Activated CD4-positive, CD25-positive, alpha-beta regulatory T cell treated with anti-CD3 and anti-CD28 coated beads, Interleukin-2, amount 50 U/mL, for 16 hours (primary cell): ENCODE results near the gene TMEM184C.

Experiments
- DNase-seq: peaks from one replicate; pipeline ENCODE4 v3.0.0-alpha.2; 2020; ENCODE audit warnings: low read depth, low spot score

TMEM184C gene

DNA sequence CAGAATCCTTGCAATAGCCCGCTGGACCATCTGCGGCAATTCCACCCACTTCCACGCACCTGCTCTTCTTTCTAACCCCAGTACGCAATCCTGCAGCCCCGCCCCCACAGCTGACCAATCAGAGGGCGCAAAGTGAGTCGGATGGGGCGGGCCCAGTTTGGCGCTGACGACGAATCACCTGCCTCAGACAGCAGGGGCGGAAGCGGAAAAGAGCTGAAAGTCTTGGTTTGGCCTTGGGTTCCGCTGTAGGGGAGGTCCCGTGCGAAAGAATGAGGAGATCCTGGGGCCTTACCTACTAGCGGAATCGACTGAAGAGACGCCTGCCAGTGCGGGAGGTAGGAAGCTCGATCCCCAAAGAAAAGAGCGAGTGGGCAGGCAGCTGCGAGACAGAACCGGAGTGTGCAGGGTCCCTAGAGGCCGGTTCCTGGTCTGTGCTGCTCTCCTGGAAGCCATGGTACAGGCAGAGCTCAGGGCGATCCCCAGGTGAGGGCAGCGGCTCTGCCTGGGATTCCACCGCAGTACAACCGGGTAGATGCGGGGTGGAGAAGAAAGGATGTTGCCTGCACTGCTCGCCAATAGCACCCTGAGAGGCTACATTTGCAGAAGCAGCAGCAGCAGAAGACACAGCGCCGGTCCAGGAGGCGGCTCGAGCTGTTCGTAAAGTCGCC lies at the start of gene TMEM184C:
Gene TMEM184C (plus strand): TSS at position 225 of the 668 bp plus-strand sequence. CDS start 560 bp downstream, outside the sequence.
- peak; percentile 99 for DNase-seq

DNA sequence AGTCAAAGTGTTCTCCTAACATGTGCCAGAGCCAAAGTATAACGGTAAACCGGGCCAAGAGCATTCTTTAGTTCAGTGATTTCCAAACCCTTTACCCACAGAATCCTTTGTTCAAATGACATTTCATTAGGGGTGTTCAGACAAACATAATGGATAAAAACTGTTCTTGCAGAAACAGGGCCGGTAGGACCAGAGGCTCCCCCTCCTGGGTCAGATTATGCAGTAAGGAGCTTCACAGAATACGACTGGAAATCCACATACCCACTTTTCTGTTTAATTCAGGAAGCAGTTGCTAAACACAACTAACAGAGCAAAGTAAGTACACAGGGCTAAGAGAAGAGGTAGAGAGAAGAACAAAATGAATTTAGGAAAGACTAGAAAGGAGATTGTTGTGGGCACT lies 46.6 kb upstream of the TMEM184C start:
- DNase-seq: no peak

DNA sequence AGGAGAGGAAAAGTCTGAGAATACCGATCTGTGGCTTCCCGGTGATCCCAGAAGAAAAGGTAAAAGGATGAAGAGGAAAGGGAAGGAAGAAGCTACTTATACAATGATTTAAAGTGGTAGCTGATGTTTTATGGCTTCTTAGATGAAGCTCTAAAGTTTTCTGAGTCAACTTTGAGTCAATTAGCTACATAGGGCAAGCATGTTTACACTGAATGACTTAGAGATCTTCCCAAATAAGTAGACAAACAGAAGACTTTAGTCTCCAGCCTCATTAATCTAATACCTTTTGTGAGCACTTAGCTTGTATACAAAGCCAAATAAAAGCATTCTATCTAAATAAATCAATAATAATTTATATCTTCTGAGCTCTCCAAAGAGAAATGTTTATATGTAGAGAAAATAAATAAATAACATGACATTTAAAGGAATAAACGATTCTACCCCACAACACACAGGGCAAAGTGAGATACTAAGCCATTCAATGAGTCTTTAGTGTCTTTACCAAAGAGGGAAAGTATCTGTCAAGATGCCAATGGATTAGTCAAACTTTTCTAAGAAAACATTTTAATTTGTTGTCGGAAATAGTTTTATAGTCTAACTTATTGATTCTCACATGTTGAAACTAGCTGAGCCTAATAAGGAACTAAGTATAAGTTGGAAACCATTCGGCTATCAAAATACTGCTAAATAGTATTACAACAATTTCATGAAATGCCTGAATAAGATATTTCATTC lies 46.0 kb upstream of the TMEM184C start:
- DNase-seq: no peak

DNA sequence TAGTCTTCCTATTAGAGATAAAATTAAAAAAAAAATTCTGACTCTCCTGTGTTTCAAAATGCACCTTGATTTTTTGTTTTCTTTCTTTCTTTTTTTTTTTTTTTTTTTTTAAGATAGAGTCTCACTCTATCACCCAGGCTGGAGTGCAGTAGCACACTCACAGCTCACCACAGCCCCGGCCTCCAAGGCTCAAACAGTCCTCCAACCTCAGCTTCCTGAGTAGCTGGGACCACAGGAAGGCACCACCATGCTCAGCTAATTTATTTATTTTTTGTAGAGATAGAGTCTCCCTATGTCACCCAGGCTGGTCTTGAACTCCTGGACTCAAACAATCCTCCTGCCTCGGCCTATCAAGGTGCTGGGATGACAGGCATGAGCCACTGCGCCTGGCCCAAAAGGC lies 41.1 kb upstream of the TMEM184C start:
- DNase-seq: no peak

DNA sequence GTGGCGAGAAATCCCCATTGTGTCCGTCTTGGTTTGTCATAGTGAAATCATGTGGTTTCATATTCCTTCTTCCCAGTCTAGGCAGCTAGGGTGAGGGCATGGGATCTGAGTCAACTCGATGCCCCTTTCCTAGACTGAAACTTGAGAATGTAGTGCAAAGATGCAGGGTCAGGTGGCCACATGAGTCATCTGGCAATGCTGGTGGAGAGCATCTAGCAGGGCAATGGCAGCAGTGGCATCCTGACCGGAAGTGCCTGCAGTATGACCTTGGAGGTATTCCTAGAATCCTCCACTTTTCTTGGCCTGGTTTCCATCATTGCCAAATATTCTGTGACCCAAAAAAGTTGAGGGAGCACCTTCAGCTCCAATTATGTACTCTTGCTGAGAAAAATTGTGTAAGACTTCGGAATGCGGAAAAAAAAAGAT lies 39.1 kb upstream of the TMEM184C start:
- no peak for DNase-seq

DNA sequence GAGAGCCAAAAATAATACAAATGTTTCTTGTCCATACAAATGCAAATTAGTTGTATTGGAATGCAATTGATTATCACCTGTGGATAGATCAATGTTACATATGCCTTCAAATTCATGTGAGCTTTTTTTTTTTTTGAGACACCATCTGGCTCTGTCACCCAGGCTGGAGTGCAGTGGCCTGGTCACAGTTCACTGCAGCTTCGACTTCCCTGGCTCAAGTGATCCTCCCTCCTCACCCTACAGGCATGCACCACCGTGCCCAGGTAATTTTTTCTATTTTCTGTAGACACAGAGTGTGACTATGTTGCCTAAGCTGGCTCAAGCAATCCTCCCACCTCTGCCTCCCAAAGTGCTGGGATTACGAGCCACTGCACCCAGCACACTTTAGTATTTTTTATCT lies 38.6 kb upstream of the TMEM184C start:
- DNase-seq: no peak

DNA sequence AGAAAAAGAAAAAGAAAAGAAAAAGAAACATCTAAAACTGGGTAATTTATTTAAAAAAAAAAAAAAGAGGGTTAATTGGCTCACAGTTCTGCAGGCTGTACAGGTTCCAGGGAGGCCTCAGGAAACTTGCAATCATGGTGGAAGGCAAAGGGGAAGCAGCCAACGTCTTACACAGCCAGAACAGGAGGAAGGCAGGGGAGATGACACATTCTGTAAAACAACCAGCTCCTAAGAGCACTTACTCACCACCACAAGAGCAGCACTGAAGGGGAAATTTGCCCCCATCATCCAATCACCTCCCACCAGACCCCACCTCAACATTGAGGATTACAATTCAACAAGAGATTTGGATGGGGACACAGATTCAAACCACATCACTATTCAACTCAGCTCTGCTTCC lies 36.8 kb upstream of the TMEM184C start:
- DNase-seq: no peak

DNA sequence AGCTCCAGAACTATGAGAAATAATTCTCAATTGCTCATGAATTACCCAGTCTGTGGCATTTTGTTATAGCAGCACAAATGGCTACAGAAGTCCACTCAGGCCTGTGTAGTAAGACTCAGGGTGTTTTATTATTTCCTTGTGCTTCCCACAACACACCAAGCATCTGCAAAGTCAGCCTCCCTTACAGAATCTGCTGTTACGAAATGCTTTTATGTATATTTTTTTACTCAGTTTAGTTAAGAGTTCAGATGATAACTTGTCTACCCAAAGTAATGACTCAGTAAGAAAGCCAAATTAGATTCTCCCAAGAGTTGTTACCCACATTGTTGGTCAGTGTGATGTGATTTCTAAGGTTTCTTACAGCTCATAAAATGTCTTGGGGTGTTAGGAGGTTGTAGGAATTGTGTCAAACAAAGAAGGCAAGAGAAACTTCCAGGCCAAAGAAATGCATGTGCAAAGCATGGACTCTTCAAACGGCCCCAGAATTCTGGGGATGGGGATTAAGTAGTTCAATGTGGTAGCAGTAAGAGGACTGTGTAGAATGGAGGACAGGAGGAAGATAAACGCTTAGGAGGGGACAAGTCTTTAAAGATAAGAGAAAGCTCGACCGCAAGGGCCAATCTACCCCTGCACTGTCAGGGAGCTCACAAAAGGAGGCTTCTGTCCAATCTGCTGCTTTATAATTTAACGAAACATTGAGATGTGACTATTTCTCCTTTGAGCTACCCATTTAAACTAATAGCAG lies 35.4 kb upstream of the TMEM184C start:
- no peak for DNase-seq

DNA sequence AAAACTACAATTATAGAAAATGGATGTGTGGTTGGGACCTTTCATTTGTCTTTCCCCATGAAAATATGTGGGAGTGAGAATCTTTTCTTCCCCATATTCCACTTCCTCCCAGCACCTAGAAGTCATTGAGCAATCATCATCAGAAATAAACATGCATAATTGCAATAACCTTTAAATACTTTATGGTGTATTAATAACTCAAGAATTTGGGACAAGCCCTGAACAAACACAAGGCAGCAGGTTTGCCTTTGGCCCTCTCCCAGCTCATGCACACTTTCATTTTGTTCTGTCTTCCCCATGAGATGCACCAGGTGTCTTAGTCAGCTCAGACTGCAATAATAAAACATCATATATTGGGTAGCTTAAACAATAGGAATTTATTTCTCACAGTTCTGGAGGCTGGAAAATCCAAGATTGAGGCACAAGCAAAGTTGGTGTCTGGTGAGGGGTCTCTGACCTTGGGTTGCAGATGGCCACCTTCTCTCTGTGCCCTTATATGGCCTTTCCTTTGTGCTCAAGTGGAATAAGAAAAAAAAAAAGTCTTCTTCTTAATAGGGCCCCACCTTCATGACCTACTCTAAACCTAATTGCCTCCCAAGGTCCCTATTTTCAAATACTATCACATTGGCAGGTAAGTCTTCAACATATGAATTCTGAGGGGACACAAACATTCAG lies 34.7 kb upstream of the TMEM184C start:
- DNase-seq: no peak

DNA sequence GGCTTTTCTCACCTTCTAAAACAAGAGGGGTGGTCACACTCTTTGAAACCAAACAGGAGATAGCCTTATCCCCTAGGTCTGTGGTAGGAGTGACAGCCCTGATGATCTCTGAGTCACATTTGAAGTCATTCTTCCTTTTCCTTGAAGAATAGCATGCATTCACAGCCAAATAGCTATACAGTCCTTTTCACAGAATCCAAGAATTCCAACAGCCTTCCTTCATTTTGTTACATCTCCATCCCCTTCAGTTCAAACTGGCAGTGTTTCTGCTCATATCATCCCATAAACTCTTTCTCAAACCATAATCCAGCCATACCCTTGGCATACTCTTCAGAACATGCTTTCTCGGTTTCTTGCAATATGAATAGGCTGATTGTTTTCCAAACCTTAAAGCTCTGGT lies 33.3 kb upstream of the TMEM184C start:
- DNase-seq: no peak

DNA sequence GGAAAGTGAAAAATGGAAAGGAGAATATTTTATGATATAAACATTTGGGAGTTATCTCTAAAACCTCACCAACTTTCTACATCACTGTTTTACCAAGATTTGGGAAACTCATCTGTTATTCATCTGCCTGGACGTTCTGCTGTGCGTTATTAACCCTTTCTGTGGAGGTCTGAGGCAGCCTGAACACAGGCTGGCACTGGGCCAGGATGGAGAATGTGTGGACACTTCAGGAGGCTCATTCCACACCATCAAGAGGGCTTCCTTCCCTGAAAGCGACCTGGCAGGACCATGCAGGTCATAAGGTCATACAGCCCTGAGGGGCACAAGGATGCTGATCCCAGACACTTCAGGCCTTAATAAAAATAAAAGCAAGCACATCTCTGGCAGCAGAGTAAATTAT lies 31.2 kb upstream of the TMEM184C start:
- no peak for DNase-seq

DNA sequence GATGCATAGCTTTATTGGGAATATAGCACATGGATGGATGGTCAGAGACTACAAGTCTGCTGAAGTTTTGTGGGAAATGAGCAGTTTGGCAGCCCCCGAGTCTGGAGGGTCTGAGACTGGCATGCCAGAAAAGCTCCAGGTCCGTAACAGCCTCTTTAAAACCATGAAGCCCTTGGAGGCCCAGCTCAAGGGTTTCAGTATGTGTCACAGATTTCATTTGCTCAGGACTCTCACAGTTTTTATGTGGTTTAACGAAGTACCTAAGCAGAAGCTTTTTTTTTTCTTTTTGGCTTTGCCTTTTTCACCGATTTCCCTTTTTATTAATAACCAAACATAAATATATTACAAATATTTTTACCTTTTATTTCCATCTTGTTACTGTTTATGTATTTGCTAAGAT lies 30.6 kb upstream of the TMEM184C start:
- DNase-seq: no peak

DNA sequence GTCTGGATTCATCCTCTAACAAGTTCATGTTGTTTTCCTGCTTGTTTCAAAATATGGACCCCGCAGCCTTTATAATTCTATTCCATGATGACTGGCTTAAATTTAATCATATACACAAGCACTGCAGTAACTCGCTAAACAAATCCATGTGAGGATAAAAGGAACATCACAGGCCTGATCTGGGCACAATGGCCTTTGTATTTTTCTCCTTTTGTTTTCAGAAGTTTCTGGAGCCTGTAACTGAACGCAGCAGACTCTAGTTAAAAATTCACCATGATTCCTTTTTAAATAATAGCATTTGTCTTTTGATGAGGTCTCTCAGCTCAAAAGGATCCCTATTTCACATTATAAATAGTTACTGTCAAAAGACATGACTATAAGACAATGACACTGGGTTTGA lies 30.2 kb upstream of the TMEM184C start:
- DNase-seq: no peak

DNA sequence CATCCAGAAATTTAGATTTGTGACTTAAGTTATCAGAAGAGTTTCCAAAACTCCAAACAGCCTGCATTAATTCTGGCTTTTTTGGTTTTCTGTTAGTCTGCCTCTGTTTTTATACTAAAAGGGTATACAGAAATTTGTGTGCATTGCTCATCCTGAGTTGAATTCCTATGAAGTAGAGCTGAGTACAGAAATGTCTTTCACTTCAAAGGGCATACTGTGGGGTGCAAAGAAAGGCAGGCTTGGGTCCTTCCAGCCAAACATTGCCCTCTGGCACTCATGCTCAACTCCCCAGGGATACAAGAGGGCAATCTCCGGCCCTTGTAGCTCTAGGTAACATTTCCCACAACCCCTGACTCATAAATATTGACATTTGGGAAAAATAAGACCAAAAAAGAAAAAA lies 27.6 kb upstream of the TMEM184C start:
- no peak for DNase-seq

DNA sequence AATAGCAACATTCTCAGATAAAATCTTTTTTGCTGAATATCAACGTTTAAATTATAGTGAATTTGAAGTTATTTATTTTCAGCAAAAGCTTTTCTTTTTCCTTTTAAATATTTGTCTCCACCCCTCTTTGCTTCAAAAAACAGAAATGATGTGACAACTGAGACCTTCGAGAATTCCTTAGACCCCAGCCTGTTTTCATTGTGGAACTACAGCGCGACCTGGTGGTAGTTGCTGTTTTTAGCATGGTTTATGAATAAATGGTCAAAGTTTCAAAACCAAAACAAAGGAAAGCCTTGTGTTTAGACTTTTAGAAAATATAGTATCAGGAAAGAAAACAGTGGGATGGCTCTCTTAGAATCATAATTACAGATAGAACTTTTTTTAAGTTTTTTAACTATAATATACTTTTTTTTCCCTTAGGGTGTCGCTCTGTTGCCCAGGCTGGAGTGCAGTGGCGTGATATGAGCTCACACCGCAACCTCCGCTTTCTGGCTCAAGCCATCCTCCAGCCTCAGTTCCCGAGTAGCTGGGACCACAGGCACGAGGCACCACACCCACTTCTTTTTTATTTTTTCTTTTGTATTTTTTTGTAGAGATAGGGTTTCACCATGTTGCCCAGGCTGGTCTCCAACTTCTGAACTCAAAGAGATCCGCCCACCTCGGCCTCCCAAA lies 26.8 kb upstream of the TMEM184C start:
- DNase-seq: no peak

DNA sequence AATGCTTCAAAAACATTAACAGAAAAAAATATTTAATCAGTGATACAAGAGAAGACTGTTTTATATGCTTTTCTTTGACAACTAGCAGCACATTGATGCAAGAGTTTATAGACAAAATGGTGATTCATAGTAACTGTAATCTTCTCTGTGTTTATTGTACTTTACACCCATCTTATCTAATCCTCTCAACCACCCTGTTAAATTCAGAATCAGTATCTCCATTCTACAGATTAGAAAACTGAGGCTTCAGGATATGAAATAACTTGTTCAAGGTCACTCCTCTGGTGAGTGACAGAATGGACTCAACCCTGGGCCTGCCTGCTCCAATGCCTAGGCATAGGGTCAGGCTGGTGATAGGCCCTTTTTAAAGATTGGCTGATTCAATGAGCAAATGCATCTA lies 26.1 kb upstream of the TMEM184C start:
- no peak for DNase-seq

DNA sequence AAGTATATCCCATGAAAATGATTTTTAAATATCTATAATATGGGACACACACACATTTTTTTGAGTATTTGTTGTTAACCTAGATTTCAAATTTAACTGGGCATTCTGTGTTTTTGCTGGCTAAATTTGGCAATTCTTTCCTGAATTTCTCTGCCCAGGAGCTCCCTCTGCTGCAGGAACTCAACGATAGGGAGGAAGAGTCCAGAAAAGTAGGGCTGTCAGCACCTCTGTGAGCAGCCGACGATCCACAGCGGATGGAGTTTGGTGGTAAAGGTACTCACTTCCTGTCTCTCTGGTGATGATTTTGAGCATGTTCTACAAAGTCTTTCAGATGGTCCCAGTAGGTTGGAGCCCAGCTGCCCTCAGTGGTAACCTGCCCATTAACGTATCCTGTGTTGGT lies 23.1 kb upstream of the TMEM184C start:
- no peak for DNase-seq

DNA sequence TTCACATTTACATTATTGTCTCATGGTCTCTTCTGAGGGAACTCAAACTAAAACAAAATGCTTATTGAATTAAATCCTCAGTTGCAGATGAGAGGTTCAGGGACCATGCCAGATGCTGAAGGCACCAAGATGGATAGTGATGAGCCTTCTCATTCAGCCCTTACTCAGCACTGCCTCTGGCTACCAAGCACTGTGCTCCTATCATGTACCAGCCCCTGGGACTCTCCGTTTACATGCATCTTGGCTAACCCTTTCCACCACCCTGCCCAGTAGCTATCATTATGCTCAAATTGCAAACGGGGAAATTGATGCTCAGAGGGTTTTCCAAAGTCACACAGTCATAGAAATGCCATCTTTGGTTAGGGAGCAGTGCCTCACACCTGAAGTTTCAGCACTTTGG lies 22.6 kb upstream of the TMEM184C start:
- no peak for DNase-seq

DNA sequence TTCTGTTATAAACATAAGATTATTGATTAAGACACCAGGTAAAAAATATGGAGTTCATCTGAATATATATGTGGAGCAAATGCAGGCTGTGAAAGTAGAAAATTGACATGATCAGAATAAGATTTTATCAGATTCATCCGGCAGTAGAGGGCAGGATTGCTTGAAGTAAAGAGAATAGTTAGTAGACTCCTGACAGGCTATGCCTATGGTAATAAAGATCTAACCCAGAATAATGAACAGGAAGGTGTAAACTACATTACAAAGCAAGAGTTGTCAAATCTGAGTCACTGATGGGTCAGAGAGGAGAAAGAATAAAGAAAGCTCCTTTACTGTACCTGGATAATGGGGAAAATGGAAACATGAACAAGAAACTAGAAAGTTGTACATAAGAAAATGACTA lies 20.8 kb upstream of the TMEM184C start:
- DNase-seq: no peak

DNA sequence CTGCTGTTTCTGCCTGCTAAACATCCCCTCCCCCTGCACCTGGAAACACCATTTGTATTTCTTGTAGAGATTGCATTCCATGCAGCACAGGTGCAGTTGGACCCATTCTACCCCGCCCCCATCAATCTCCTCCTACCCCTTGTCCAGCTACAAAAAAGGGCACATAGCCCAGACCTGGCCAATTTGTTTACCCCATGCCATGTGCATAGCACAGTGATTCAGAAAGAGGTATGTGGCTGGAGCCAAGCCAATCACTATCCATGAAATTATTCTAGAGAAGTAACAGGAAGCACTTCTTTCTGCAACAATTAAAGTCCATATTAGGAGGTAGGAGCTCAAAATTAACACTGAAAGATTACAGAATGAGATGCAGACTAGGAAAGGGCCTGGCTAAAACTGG lies 20.2 kb upstream of the TMEM184C start:
- DNase-seq: no peak

DNA sequence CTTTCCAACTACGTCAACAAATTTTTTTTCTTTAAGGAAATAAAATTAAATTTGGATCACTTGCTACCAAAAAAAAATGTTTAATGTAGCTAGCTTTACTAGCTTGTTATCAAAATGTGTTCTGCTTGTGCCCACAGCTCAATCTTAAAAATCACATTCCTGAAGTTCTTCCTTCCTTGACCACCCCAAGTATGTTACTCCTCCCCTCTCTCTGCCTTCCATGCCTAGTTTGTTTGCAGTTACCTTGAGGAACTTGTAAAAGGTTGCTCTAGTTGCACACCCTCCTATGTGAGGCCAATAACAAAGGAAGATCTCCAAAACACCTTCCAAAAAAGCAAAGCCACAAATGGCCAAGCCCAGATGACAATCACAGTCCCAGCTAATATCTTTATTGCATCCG lies 19.6 kb upstream of the TMEM184C start:
- DNase-seq: no peak

DNA sequence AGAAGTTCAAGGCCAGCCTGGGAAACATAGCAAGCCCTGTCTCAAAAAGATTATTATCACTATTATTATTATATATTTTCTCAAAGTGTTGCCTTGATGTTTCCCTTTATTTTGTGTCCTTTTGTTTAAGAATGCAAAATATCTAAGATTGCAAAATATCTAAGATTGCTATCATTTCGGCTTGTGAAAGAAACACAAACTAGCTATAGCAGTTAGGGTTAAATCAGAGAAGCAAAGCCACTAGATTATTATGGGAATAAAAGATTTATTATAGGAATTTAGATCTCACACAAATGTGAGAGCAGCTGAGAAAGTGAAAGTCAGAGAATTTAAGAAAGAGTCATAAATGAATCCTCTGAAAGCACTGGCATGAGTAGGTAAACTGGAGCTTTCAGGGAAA lies 18.0 kb upstream of the TMEM184C start:
- DNase-seq: no peak
